GM21528 (cell line): ENCODE data around the gene AUTS2.

Experiments used
- ATAC-seq: cut with Tn5 transposase; IDR thresholded peaks from one replicate; pipeline ENCODE4 v1.9.1; 2021; ENCODE audit warnings: mild to moderate bottlenecking, moderate library complexity; ENCODE audit not compliant: unreplicated experiment, low FRiP score

Gene AUTS2

DNA sequence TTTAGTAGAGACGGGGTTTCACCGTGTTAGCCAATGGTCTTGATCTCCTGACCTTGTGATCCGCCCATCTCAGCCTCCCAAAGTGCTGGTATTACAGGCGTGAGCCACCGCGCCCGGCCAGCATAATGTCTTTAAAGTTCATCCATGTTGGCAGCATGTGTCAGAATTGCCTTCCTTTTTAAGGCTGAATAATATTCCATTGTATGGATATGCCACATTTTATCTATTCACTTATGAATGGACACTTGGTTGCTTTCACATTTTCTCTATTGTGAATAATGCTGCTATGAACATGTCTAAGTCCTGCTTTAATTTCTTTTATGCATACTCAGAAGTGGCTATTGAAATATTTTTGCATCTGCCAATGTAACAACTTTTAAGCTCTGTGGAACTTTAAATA is 779.7 kb downstream of the AUTS2 start:
- ATAC-seq: no peak

DNA sequence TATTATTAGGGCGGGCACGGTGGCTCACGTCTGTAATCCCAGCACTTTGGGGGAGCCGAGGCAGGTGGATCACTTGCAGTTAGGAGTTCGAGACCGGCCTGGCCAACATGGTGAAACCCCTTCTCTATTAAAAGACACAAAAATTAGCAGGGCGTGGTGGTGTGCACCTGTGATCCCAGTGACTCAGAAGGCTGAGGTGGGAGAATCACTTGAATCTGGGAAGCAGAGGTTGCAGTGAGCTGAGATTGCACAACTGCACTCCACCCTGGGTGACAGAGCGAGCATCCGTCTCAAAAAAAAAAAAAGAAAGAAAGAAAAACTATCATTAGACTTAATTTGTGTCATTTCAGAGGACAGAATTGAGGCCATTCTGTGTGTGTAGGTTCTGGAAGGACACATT is 780.9 kb downstream of the AUTS2 start:
- ATAC-seq: no peak

DNA sequence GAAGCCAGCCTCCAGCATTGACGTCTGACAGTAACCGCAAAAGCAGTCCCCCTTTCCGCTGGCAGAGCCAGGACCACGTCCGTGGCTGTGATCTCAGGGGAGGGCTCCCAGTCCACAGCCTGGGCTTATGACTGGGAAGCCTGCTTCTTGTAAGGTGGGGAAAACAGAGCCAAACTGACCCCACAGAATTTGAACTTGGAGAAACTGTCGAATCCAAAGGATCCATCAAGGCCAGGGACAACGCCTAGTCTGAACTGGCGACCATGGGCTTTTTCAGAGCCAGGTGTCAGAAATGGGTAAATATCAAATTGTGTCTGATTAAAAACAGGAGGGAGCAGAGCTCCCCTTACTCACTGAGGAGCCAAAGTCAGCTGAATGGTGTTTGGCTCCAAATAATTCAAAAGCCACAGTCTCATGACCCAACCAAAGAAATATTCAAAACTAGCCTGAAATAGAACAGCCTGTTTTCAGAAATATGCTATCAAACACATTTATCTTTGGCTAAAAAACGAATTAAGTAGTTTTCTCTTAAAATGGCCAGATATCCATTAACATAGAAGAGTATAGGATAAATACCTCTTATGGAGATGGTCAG is 782.2 kb downstream of the AUTS2 start:
- no peak for ATAC-seq

DNA sequence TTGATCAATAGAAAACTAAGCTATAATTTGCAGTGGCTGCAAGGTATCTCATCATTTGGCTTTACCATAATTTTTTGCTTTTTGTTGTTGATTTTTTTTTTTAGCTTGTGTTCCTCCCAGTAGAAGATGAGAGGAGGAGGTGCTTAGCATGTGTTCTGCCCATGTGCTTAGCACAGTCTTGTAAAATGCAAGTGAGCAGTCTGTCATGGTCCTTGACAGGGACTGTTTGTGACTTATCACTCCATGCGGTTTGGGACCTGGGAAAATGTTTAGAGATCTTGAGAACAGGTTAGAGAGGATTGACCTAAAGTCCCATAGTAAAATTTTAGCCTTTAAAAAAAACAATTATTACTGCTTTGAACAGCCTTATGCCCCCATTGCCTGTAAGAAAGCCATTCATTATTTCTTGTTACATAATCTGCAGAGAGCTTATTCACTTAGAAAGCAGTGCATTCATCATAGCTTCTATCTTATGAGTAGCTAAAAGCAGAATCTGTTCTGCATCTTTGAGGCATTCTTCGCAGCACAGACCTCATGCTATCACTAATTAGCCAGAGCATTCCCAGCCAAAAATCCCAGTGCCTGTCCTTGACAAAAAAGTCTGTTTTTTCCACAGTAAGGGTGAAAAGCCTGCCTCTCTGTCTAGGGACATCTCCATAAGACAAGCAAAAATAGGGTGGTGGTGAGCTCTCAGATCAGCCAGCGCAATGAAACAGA is 784.9 kb downstream of the AUTS2 start:
- no peak for ATAC-seq

DNA sequence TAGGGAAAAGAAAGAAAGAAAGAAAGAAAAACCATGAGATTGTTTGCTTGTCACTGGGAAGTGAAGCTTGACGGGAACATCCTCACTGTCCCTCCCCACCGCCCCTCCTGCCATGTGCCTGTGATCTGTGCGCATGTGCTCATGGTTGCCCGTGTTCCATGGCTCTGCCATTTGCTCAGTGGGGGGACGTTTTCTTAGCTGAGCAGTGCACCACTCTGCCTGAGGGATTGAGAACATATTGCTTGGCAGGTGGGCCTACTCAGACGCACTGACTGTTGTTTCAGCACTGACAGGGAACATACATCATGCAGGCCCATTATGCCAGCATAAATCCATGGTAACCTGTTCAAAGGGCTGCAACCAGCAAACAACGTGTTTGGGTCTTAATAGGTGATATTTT is 785.7 kb downstream of the AUTS2 start:
- ATAC-seq: no peak

DNA sequence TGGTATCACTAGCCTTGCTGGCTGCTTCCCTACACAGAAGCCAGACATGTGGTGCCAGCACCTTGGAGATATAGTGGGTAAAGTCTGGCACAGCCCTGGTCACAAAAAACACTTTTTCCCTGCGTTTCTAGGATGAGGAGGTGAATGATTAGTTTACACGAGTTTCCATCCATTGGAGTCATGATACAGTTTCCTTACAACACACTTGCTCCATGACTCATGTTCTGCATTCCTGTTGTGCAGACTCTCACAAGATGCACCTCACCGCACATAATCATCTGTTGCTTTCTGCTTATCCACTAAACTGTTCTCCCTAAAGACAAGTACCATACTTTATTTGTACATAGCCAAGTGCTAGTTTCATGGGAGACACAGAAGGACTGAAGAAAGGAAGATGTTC is 786.6 kb downstream of the AUTS2 start:
- no peak for ATAC-seq

DNA sequence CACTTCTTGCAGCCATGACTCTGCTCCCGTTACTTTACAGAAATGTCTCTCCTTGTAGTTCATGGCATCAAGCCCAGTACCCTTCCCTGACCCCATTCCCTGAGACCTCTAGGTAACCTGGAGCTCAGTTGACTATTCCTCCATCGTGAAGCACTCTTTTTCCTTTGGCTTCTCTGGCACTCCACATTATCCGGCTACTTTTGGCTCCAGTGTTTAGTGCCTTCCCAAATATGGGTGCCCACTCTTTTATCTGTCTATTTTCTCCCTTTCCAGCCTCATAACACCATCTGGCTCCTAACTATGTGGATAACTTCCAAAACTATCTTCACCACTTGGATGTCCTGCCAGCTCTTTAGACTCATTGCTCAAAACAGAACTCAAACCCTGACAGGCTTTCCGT is 788.9 kb downstream of the AUTS2 start:
- ATAC-seq: no peak

DNA sequence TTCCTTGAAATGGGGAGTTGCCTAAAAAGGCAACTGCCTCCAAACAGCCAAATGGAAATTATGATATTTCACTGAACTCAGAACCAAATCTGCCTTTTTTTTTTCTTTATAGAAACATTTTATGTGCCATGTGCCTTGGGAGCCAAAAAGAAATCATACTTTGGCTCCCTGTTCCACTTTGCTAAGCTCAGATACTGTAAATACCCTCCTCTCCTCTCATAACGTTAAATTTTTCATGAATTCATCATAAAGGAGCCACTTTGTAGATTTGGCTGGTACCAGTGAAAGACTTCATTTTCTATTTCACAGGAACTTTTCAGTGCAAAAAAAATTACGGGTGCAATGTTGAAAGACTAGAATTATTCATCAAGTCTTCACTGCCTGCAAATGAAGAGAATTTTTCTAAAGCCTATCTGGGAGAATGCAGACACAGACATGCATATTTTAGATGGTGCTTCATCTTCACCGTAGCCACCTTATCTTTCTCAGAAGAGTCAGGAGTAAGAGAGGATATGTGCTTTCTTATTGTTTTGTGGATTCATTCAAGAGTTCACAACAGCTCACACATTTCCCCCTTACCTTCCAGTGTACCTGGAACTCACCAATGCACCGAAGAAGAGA is 791.4 kb downstream of the AUTS2 start:
- ATAC-seq: no peak

DNA sequence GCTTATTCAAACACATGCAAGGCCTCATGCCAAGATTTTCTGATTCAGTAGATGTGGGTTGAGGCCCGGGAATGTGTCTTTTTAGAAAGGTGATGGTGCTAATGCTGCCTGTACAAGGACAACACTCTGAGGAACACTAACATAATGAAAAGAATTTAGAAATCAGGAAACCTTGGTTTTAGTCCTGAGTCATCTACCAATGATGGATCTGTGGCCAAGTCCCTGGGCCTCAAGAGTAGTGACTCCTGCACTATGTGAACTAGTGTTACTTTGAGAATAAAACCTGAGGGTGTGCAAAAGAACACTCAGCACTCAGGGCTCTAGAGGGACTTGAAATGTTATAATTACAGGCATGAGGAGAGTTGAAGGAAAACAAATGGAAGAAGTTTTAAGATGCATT is 792.0 kb downstream of the AUTS2 start:
- no peak for ATAC-seq

DNA sequence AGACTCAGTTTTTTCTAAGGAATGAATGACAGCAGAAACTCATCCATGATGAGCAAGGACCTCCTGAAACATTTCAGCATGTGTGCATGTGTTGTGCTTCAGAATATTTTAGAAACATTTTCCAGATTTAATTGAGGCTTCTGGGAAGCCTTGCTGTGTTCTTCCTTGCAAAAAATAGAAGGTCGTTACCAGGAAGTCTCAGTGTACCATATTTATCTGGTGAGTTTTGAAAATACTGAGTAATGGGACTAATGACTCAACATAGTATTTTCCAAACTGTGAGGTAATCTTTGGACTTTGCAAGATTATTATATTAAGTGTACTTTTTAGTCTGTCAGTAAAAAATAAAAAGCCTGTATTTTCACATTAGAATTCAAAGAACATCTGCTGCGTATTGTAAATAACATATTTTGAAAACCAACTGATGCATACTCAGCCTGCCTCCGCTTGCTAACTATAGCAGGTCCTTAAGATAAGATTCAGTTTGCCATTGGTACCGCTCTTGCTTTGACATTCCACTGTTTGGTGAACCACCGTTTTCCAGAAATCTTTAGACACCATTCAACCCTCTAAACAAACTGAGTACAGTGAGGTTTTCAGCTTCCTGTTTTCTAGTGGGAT is 794.1 kb downstream of the AUTS2 start:
- ATAC-seq: no peak

DNA sequence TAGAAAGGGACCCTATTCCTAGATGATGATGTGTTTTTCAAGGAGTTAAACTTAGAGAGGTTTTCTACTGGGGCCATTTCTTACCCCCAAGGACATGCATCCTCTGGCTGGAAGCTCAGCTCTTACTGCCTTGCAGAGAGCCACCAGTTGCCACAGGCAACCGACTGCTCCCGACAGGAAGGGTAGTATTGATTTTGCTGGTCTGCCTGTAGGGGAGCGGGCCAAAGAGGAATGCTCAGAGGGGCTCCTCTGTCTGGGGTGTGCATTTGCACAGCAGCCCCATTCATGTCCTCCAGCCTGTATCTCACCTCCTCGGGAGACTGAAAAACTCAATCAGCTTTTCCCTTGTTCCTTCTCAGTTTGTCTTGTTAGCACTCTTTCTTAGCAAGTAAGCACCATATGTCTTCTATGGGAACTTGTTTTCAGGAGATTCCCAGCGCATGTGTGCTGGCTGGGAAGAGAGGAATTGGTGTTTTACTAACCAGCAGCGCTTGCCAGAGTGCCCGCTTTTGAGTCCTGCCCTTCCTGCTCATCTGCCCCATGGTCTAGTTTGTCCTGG is 794.7 kb downstream of the AUTS2 start:
- ATAC-seq: no peak

DNA sequence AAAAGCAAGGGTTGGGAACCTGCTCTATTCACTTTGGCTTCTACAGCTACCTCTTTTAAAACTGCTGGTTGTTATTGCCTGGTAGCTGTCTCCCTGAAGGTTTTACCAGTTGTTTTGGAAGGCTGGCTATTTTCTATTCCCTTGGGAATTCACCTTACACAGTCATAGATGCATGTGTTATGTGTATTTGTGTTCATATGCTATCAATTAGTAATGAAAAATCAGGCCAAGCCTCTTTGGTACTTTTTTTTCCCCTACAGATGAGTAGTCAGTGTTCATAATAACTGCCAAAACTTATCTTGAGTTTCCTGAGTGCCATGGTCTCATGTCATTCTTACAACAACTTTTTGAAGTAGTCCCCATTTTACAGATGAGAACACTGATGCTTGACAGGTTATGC is 795.7 kb downstream of the AUTS2 start:
- no peak for ATAC-seq

DNA sequence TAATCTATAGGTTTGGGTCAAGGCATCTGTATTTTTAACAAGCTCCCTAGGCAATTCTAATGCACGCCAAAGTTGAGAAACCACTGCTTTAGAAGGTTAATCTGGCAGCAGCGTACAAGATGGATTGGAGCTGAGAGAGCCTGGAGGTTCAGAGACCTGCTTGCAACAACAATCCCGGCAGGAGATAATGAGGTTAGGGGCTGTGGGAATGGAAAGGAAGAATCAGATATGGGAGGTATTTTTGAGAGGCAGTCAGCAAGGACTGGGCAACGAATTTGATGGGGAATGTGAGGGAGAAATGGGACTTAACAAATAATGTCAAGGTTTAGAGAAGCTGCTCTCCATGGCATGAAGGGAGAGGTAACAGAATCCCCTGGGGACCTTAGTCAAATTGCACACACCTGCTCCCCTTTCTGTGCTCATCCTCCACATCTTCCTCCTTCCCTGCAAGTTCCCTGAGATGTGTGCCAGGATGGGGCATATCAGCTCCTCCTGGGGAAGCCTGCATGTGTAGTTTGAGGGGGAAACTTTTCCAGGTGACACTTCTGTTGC is 802.6 kb downstream of the AUTS2 start:
- ATAC-seq: no peak

DNA sequence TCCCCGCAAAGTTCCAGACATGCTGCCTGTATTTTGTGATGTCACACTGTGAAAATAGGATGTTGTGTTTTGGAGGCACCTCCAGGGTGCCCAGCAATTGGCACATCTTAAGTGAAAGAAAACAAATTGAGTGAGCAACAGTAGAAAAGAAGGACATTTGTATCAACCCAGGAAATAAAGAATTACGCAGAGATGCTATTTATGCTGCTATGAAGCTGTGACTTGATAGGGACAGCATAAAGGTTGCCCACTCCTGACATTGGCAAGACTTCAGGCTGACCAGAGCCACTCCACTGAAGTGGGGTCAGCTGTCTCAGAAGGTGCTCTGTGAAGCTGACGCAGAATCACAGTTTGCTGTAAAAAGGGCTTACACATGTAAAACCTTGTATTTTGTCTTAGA is 803.8 kb downstream of the AUTS2 start:
- ATAC-seq: no peak

DNA sequence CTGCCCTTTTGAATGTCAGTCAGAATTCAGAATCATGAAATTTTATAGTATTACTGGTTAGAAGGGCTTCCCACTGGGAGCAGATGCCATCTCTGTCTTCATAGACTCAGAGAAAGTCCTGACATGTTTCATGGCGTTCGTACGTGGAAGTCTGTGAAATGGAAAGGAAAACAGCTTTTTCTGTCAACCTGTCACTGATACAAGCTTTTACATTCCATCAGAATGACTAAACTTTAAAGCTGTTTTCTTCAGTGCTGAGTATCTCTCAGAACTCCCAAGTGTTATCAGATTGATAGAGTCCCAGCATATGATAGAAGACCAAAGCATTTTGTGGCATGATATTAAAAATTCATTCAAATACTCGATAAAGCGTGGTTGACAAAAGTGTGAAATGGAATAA is 807.0 kb downstream of the AUTS2 start:
- no peak for ATAC-seq

DNA sequence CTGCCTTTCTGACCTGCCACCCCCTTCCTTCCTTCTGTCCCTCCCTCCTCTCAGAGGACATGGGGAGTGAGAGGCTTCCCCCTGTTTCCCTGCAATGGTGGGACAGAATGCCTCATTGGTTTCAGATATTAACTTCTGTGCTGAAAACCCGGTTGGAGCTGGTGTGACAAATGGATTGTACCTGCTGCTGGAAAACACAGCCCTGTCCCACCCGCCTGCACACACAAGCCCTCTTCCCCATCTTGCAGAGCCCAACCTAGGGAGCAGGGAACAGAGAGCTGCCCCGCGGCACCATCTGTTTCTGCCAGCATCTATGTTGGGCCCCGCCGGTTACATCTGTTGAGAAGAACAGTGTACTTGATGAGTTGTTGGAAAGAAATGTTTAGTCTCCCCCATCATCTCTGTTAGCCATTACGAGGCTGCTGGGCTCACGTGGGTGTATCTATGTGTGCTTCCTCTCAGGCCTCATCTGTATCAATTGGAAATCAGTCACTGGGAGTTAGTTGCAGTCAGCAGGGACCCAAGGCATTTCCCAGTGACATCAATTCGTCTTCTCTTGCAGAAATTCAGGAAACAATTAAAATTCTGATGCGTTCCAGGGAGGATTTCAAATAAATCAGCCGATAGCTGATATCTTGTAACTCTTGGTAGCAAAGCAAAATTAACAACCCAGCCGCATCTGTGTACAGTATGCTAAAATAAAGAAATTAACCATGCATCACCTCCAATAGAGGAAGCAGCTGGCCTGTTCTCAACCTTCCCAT is 808.1 kb downstream of the AUTS2 start:
- ATAC-seq: no peak

DNA sequence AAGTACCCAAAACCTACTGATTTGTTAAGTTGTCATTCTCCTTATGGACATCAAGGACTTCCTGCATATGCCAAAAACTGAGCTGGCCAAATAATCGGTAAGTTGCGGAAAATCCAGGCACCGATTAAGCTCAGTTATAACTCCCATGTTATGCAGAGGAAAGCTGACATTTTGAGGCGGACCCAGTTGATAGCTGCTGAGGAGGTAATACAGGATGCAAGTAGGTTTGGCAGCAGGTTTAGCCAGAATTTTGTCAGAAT is 808.6 kb downstream of the AUTS2 start:
- no peak for ATAC-seq

DNA sequence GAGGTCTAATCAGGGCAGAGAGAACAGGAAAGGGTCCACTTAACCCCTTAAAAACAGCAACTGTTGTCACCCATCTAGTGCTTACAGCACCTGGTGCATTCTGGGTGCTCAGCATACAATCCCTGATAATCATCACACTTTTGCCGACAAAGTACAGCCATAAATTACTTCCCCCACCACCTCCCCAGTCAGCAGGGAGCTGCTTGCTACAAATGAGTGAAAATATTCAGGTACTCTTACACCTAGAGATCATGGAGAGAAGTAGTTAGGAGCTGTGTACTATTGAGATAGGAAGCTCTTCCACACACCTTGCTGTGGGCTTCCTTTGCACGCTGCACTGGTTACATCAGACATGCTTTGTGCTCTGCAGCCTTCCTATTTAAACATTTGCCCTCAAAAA is 810.2 kb downstream of the AUTS2 start:
- no peak for ATAC-seq

DNA sequence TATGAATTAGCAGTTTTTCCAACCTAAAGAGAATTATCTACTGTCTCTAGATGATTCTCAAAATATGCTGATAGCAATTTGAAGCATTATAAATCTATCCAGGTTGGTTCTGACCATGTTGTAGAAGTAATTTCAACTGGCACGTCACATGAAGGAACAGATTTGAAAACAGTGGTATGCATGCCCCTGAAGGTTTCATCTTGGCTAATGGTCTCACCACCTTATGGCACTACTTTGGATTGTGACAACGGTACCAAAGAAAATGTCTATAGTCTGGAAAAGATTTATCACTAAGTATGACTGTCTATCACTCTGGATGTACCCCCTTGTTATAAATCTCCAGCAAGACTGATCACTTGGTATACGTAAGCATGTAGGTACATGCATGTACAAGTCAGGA is 810.6 kb downstream of the AUTS2 start:
- no peak for ATAC-seq

DNA sequence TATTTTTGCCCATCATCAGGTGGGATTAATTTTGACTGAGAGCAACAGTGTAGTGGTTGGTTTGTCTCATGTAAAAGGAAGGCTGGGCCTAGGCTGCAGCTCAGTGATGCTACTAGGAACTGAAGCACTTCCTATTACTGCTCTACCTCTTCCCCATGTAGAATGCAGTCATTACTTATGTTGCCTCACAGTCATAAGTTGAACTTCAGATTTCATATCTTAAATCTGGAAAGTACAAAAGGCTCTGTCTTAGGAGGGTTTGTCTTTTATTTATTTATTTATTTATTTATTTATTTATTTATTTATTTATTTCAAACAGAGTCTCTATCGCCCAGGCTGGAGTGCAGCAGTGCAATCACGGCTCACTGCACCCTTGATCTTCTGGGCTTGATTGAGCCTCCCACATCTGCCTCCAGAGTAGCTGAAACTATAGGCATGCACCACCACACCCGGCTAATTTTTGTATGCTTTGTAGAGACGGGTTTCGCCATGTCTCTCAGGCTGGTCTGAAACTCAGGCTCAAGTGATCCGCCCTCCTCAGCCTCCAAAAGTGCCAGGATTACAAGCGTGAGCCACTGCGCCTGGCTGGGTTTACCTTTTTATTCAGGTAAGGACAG is 812.0 kb downstream of the AUTS2 start:
- peak; percentile 38 for ATAC-seq
